GM10266 (cell line): Measurements from ENCODE around the gene MAEL.

Source experiments
- DNase-seq: peaks from one replicate; pipeline ENCODE4 v3.0.0; 2012; ENCODE audit errors: extremely low spot score
- CTCF ChIP-seq: IDR thresholded peaks from 2 replicates; pipeline ENCODE4 v1.5.1; 2012; ENCODE audit warnings: mild to moderate bottlenecking, low read depth; ENCODE audit not compliant: control insufficient read depth, insufficient read depth; ENCODE audit errors: missing control alignments

MAEL gene

DNA sequence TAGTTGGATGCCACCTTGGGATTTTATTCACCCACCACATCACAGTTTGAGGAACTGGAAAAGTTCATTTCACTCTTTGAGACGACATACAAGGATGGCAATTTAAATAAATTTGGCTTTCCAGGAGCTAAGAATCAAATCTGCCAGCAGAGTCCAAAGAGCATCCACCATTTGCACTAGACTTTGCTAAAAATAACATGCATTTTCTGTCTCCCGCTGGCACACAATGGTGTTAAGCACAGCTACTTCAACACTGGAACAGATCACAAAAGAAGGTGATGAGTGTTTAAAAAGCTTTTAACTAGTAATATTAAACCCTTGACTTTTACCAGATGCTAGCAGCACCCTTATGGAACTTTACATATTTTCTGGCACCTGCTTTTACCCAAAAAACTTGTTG lies 44.6 kb downstream of the MAEL start:
- no peak for DNase-seq
- no peak for TF ChIP-seq CTCF

- DNase-seq = peak; percentile 61
- no peak for TF ChIP-seq CTCF
Measured at GRCh38 chr1:167043752-167044488, 54.8 kb downstream of the MAEL start.

- no peak for DNase-seq
- TF ChIP-seq CTCF = no peak
Measured at GRCh38 chr1:167051907-167052306, 62.8 kb downstream of the MAEL start.

DNA sequence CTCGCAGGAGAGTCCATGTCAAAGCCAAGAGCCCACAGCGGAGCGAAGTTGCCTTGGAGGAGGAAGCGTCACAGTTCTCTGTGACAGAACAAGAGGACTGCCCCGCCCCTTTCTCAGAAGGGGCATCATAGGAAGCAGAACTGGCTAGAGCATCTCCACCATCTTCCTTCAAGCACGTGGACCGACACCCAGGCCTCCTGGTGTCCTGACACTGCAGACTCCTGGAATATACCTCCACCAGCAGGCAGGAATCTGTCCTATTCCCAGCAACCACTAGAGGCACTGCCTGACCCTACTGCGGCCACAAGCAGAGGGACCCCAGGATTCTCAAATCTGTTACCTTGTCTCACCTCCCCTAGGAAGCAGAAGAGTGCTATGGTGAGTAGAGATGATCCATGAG lies 63.3 kb downstream of the MAEL start:
- DNase-seq = no peak
- TF ChIP-seq CTCF = peak; percentile 16

DNA sequence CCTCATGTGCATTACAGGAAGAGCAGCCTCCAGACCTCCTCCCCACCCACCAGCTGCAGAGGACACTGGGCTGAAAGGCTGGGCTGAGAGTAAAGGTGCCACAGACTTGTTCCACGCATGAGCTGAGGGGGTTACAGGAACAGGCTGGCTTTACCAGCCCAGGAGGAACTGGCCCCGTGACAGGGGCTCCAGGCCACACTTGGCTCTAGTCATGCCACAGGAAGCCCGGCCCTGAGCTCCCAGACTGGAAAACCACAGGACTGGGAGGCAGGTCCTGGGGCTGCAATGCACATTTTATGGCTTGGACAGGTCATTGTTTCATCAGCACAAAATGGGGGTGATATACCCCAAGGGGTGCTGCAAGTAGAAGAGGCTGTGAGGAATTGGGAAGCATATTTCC lies 65.5 kb downstream of the MAEL start:
- DNase-seq = no peak
- TF ChIP-seq CTCF = no peak

- no peak for DNase-seq
- no peak for TF ChIP-seq CTCF
Measured at GRCh38 chr1:167054946-167055630, 66.0 kb downstream of the MAEL start.
